Endothelial cell of umbilical vein (primary cell): ENCODE measurements around the gene CPED1. TPM values are rescaled to one million over a fixed set of nuclear protein-coding genes. Genes with fewer than 3 reads are reported as not detected.

Experiments
- BruUV-seq: library from RNA; stranded (reverse); fragments of 400-500 nt; replicated peaks from 2 replicates; lab custom pipeline; 2021; lab: Mats Ljungman, UMichigan
- CTCF ChIA-PET: fragments of 300-600, 350-600 bp; sonication (Branson Sonifier 250); formaldehyde crosslinking; loops from one replicate; lab custom pipeline; 2021; ENCODE audit warnings: antibody characterized with exemption, inconsistent platforms; lab: Charles Lee
- POLR2A ChIA-PET: fragments of 300-600, 350-600 bp; sonication (Branson Sonifier 250); formaldehyde crosslinking; loops from one replicate; lab custom pipeline; 2021; ENCODE audit warnings: antibody characterized with exemption, inconsistent platforms; lab: Charles Lee
- DNase-seq: peaks from one replicate; pipeline ENCODE4 v3.0.0-alpha.2; 2011; ENCODE audit warnings: low read depth, low spot score
- FAIRE-seq: peaks from 2 replicates; lab custom pipeline; 2011; peaks lifted over from hg19 to GRCh38; lab: Jason Lieb, UNC
- H2AFZ ChIP-seq: 2 replicates; pipeline ENCODE4 v1.6.0; 2012; ENCODE audit warnings: low read depth, low read length, control low read depth, inconsistent platforms
- H3K27ac ChIP-seq: 2 replicates; pipeline ENCODE4 v1.5.1; 2011; ENCODE audit warnings: low read depth, mild to moderate bottlenecking, control low read depth, low read length, moderate library complexity; ENCODE audit not compliant: insufficient read depth
- H3K27me3 ChIP-seq, 2 experiments: 2 replicates each; pipeline versions ENCODE4 v1.6.0 to v1.6.1; 2011; ENCODE audit warnings: low read length in 2 of 2, mixed read lengths in 1 of 2; ENCODE audit not compliant: control insufficient read depth in 2 of 2, insufficient read depth in 2 of 2
- H3K36me3 ChIP-seq, 2 experiments: 2 replicates in 1 of 2; 3 replicates in 1 of 2; pipeline ENCODE4 v1.5.1; 2011; ENCODE audit warnings: low read length in 2 of 2, mild to moderate bottlenecking in 1 of 2, moderate library complexity in 1 of 2; ENCODE audit not compliant: control insufficient read depth in 2 of 2, insufficient read depth in 2 of 2; ENCODE audit errors: extremely low read depth in 1 of 2
- H3K4me1 ChIP-seq: 3 replicates; pipeline ENCODE4 v1.5.1; 2011; ENCODE audit warnings: mild to moderate bottlenecking, low read length; ENCODE audit not compliant: control insufficient read depth, insufficient read depth; ENCODE audit errors: extremely low read depth
- H3K4me2 ChIP-seq: 2 replicates; pipeline ENCODE4 v1.6.1; 2011; ENCODE audit warnings: low read length, control low read depth, mixed read lengths; ENCODE audit not compliant: insufficient read depth
- H3K4me3 ChIP-seq, 3 experiments: fragments of 200-600 bp in 1 of 3; sonication (generic), shearing (Covaris generic) in 1 of 3; replicated peaks in 1 of 3; 2 replicates each; pipeline ENCODE4 v1.5.1; 2011 to 2016; ENCODE audit warnings: control low read depth in 3 of 3, low read length in 3 of 3, mild to moderate bottlenecking in 2 of 3, inconsistent platforms in 1 of 3, low read depth in 1 of 3, moderate library complexity in 1 of 3; ENCODE audit not compliant: insufficient read depth in 1 of 3
- H3K79me2 ChIP-seq: 2 replicates; pipeline ENCODE4 v1.6.0; 2012; ENCODE audit warnings: low read length, inconsistent platforms; ENCODE audit not compliant: control insufficient read depth, insufficient read depth
- H3K9ac ChIP-seq: replicated peaks from 2 replicates; pipeline ENCODE3; 2011; ENCODE audit warnings: low read length, control low read depth; ENCODE audit not compliant: insufficient read depth; ENCODE audit errors: extremely low read depth
- H3K9me1 ChIP-seq: replicated peaks from 3 replicates; pipeline ENCODE4 v1.6.0; 2011; ENCODE audit warnings: mild to moderate bottlenecking, low read length; ENCODE audit not compliant: control insufficient read depth, insufficient read depth; ENCODE audit errors: extremely low read depth
- H3K9me3 ChIP-seq: replicated peaks from 2 replicates; pipeline ENCODE4 v1.5.1; 2012; ENCODE audit warnings: low read length, inconsistent platforms; ENCODE audit not compliant: control insufficient read depth, insufficient read depth
- H4K20me1 ChIP-seq: replicated peaks from 2 replicates; pipeline ENCODE3; 2011; ENCODE audit warnings: mild to moderate bottlenecking, low read length; ENCODE audit not compliant: control insufficient read depth, insufficient read depth; ENCODE audit errors: extremely low read depth
- EZH2 ChIP-seq: IDR thresholded peaks from 2 replicates; pipeline ENCODE4 v1.6.1; 2012; ENCODE audit warnings: borderline replicate concordance, low read depth, mild to moderate bottlenecking, moderate library complexity, low read length, inconsistent platforms; ENCODE audit not compliant: severe bottlenecking
- FOS ChIP-seq: IDR thresholded peaks from 2 replicates; pipeline ENCODE4 v1.6.1; 2011; ENCODE audit warnings: mild to moderate bottlenecking, low read length, moderate library complexity, borderline replicate concordance; ENCODE audit not compliant: insufficient read depth
- GATA2 ChIP-seq: IDR thresholded peaks from 2 replicates; pipeline ENCODE4 v1.7.0; 2011; ENCODE audit warnings: low read depth, mild to moderate bottlenecking, moderate library complexity, mixed read lengths, low read length; ENCODE audit not compliant: insufficient read length, insufficient read depth
- JUN ChIP-seq: IDR thresholded peaks from 2 replicates; pipeline ENCODE4 v1.6.1; 2011; ENCODE audit warnings: borderline replicate concordance, low read depth; ENCODE audit not compliant: insufficient read length, insufficient read depth
- MYC ChIP-seq: IDR thresholded peaks from one replicate; pipeline ENCODE4 v1.6.1; 2011; ENCODE audit warnings: mild to moderate bottlenecking, low read depth, low read length
- POLR2A ChIP-seq: IDR thresholded peaks from 2 replicates; pipeline ENCODE4 v1.6.1; 2012; ENCODE audit warnings: low read depth, mild to moderate bottlenecking, control low read depth, low read length
- POLR2AphosphoS5 ChIP-seq: IDR thresholded peaks from 2 replicates; pipeline ENCODE4 v1.6.1; 2012; ENCODE audit warnings: low read depth, mild to moderate bottlenecking, control low read depth, low read length, moderate library complexity; ENCODE audit not compliant: insufficient read depth
- dilution Hi-C: fragments of 300-500 bp; cut with MboI; formaldehyde crosslinking; loops from one replicate; pipeline ENCODE4 v1.15.0; 2019; ENCODE audit warnings: low sequenced_read_pairs; ENCODE audit not compliant: extremely low pct_ligation_motif_present
- intact Hi-C: fragments of 100-400 bp; cut with micrococcal nuclease; formaldehyde crosslinking; loops from one replicate; pipeline ENCODE4 v1.10.0; 2022
- polyA plus RNA-seq, 4 experiments: library from polyadenylated mRNA; depleted of rRNA in 3 of 4; stranded (reverse) in 3 of 4; unstranded in 1 of 4; fragments of >200 nt; gene quantifications; 2 replicates each; pipeline versions ENCODE4 v1.2.1 to v1.2.3, GENCODE V29; 2011 to 2012; ENCODE audit warnings: missing spikeins in 1 of 4
- total RNA-seq: library from RNA; stranded (reverse); gene quantifications from 2 replicates; pipeline ENCODE4 v1.2.3, GENCODE V29; 2021
- TF ChIP-seq, protein P1 (sequence below), 2 donors: IDR thresholded peaks; 1 replicate in 1 of 2; 2 replicates in 1 of 2; pipeline ENCODE4 v1.5.1; 2011; ENCODE audit warnings: low read length in 2 of 2, mild to moderate bottlenecking in 2 of 2, moderate library complexity in 2 of 2, control low read depth in 1 of 2, inconsistent platforms in 1 of 2, low read depth in 1 of 2; ENCODE audit not compliant: insufficient read depth in 1 of 2; ENCODE audit errors: extremely low read depth in 1 of 2
- TF ChIP-seq, protein P2 (sequence below): IDR thresholded peaks from 2 replicates; pipeline ENCODE4 v1.6.1; 2011; ENCODE audit not compliant: insufficient read depth, insufficient read length

Gene CPED1
- total and polyA plus RNA-seq, 2 donors (not counting 3 experiments of a cell fraction or from before 2014, with no cell fraction given): 0.22 to 3.0 TPM

DNA sequence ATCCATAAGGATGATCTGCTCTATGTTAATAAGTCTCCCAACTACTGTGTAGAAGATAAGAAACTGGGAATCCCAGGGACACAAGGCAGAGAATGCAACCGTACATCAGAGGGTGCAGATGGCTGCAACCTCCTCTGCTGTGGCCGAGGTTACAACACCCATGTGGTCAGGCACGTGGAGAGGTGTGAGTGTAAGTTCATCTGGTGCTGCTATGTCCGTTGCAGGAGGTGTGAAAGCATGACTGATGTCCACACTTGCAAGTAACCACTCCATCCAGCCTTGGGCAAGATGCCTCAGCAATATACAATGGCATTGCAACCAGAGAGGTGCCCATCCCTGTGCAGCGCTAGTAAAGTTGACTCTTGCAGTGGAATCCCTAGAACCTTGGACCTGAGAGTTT, 350.6 kb downstream of the CPED1 start:
- ChIA-PET CTCF (no interaction called here), POLR2A (no interaction called here)
- H3K36me3 ChIP-seq: no peaks in the 10 kb centered on the region
- dilution Hi-C loops (no loop called here), intact Hi-C loops (no loop called here)
- no peak for DNase-seq
- H3K9me3 ChIP-seq: no peaks in the 10 kb centered on the region
- peaks cover 6% of the 10 kb centered on the region for H3K4me1 ChIP-seq
- TF ChIP-seq POLR2A: no peak
- no peak for TF ChIP-seq EZH2
- no peak for FAIRE-seq
- no peak overlapping the region for H2AFZ ChIP-seq
- BruUV-seq: no TSS peak
- H3K9me1 ChIP-seq: no peaks in the 10 kb centered on the region
- H3K79me2 ChIP-seq: no peaks in the 10 kb centered on the region
- no peak overlapping the region for H3K9ac ChIP-seq
- no peak overlapping the region for H3K27ac ChIP-seq
- no peak overlapping the region for H3K4me2 ChIP-seq
- H3K27me3 ChIP-seq: peaks cover 9 to 19% of the 10 kb centered on the region in 2 experiments
- H3K4me3 ChIP-seq: no peak overlapping the region
- no peaks in the 10 kb centered on the region for H4K20me1 ChIP-seq

DNA sequence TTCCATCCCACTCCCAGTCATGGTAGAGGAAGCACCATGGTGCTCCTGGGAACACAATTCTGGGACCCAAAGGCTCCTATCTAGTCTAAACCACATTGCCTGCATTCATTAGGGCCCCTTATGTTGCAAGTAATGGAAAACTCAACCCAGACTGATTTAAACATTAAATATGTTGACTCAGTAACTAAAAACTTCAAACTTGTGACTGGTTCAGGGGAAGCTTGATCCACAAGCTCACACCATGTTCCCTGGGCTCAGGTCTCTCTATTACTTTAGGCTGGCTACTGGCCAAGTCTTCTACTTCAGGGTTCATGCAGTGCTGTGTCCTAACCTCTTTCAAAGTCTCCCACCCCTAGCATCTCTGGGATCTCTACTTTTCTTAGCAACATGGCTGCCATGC, 353.4 kb downstream of the CPED1 start:
- Histone ChIP-seq H3K27ac (no peak overlapping the region), H3K4me3 (no peak overlapping the region), H3K36me3 (no peaks in the 10 kb centered on the region), H4K20me1 (no peaks in the 10 kb centered on the region), H3K4me1 (peaks cover 6% of the 10 kb centered on the region), H3K9me1 (no peaks in the 10 kb centered on the region), H3K4me2 (no peak overlapping the region), H3K9ac (no peak overlapping the region), H3K27me3 (peaks cover 0 to 2% of the 10 kb centered on the region in 2 experiments), H3K9me3 (no peaks in the 10 kb centered on the region), H2AFZ (no peak overlapping the region), H3K79me2 (no peaks in the 10 kb centered on the region)
- CTCF ChIA-PET: interaction anchor here (1.3 to 1.5 kb wide), 2 partner anchors 9 to 18 kb away, joined by 3 to 5 read pairs; no protein-coding TSS in a partner anchor
- TF ChIP-seq JUN (no peak), FOS (no peak), POLR2AphosphoS5 (no peak), GATA2 (no peak), EZH2 (no peak), POLR2A (no peak), MYC (no peak)
- TF ChIP-seq, protein P1, sequence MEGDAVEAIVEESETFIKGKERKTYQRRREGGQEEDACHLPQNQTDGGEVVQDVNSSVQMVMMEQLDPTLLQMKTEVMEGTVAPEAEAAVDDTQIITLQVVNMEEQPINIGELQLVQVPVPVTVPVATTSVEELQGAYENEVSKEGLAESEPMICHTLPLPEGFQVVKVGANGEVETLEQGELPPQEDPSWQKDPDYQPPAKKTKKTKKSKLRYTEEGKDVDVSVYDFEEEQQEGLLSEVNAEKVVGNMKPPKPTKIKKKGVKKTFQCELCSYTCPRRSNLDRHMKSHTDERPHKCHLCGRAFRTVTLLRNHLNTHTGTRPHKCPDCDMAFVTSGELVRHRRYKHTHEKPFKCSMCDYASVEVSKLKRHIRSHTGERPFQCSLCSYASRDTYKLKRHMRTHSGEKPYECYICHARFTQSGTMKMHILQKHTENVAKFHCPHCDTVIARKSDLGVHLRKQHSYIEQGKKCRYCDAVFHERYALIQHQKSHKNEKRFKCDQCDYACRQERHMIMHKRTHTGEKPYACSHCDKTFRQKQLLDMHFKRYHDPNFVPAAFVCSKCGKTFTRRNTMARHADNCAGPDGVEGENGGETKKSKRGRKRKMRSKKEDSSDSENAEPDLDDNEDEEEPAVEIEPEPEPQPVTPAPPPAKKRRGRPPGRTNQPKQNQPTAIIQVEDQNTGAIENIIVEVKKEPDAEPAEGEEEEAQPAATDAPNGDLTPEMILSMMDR (IDR thresholded peaks at IDR 0.05; ENCODE audit: extremely low read depth in 1 of 2, insufficient read depth in 1 of 2, low read depth in 1 of 2, low read length in 2 of 2): no peak
- TF ChIP-seq, protein P2, sequence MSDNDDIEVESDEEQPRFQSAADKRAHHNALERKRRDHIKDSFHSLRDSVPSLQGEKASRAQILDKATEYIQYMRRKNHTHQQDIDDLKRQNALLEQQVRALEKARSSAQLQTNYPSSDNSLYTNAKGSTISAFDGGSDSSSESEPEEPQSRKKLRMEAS: no peak
- no peak for DNase-seq
- intact Hi-C loops (no loop called here), dilution Hi-C loops (no loop called here)
- no TSS peak for BruUV-seq
- POLR2A ChIA-PET: no interaction called here
- FAIRE-seq: no peak
